HepG2 (cell line): Measurements from ENCODE around the gene DAG1. TPM values are rescaled to one million over a fixed set of nuclear protein-coding genes. Genes with fewer than 3 reads are reported as not detected.

Source experiments
- GATAD2A ChIP-seq: IDR thresholded peaks from 2 replicates; pipeline ENCODE4 v1.6.1; 2016
- HIC2 ChIP-seq: sonication (generic); formaldehyde crosslinking; IDR thresholded peaks from 2 replicates; pipeline ENCODE4 v1.9.0; 2022; ENCODE audit warnings: low read depth, missing genetic modification reagents
- MEIS1 ChIP-seq: sonication (generic); formaldehyde crosslinking; IDR thresholded peaks from 2 replicates; pipeline ENCODE4 v1.9.0; 2021; ENCODE audit warnings: mild to moderate bottlenecking, missing genetic modification reagents, moderate library complexity, borderline replicate concordance
- MXI1 ChIP-seq: IDR thresholded peaks from 3 replicates; pipeline ENCODE4 v1.6.1; 2012; ENCODE audit warnings: low read depth, low read length, inconsistent platforms, borderline replicate concordance
- MYC ChIP-seq: sonication (generic); formaldehyde crosslinking; IDR thresholded peaks from 2 replicates; pipeline ENCODE4 v1.9.0; 2021; ENCODE audit warnings: missing genetic modification reagents, borderline replicate concordance
- ONECUT2 ChIP-seq: sonication (generic); formaldehyde crosslinking; IDR thresholded peaks from 2 replicates; pipeline ENCODE4 v1.4.0; 2020; ENCODE audit warnings: missing genetic modification reagents
- RXRB ChIP-seq: IDR thresholded peaks from 2 replicates; pipeline ENCODE4 v1.6.1; 2016; ENCODE audit warnings: borderline replicate concordance, missing genetic modification reagents, missing compliant biosample characterization
- ZFX ChIP-seq: sonication (generic); formaldehyde crosslinking; IDR thresholded peaks from 2 replicates; pipeline ENCODE4 v1.4.0; 2020; ENCODE audit warnings: mild to moderate bottlenecking, low read depth, missing genetic modification reagents, moderate library complexity
- ZKSCAN1 ChIP-seq: fragments of 150-350 bp; IDR thresholded peaks from 2 replicates; pipeline ENCODE4 v1.6.1; 2014; ENCODE audit warnings: low read length
- ZMYM4 ChIP-seq: sonication (generic); formaldehyde crosslinking; IDR thresholded peaks from 2 replicates; pipeline ENCODE4 v1.8.1; 2023; ENCODE audit warnings: mild to moderate bottlenecking, missing genetic modification reagents
- ZNF687 ChIP-seq: sonication (generic); formaldehyde crosslinking; IDR thresholded peaks from 2 replicates; pipeline ENCODE4 v1.5.1; 2020; ENCODE audit warnings: mild to moderate bottlenecking, missing genetic modification reagents, moderate library complexity
- ZNF713 ChIP-seq: sonication (generic); formaldehyde crosslinking; IDR thresholded peaks from 2 replicates; pipeline ENCODE4 v1.4.0; 2020; ENCODE audit warnings: mild to moderate bottlenecking, missing genetic modification reagents
- polyA plus RNA-seq, 8 experiments: library from polyadenylated mRNA; depleted of rRNA in 3 of 8; stranded (reverse) in 7 of 8; unstranded in 1 of 8; fragments of >200 nt; fragmentation: Illumina TruSeq in 4 of 8; extraction: Trizol in 4 of 8; gene quantifications; 2 replicates each; pipeline versions ENCODE4 v1.2.1 to v1.2.3, GENCODE V29; 2011 to 2016; ENCODE audit warnings: low read depth in 4 of 8, missing spikeins in 1 of 8, mixed read lengths in 1 of 8; ENCODE audit not compliant: insufficient read depth in 1 of 8
- total RNA-seq, 5 experiments: library from RNA; depleted of rRNA; stranded (reverse); fragments of >200 nt; fragmentation: Illumina TruSeq; extraction: Trizol; gene quantifications; 2 replicates each; pipeline ENCODE4 v1.2.3, GENCODE V29; 2016; ENCODE audit warnings: low read depth in 1 of 5
- TF ChIP-seq, protein P1 (sequence below): sonication (generic); formaldehyde crosslinking; IDR thresholded peaks from 2 replicates; pipeline ENCODE4 v1.5.1; 2020; ENCODE audit warnings: mild to moderate bottlenecking, missing genetic modification reagents, borderline replicate concordance
- TF ChIP-seq, protein P2 (sequence below): sonication (generic); formaldehyde crosslinking; IDR thresholded peaks from 2 replicates; pipeline ENCODE4 v1.4.0; 2020; ENCODE audit warnings: mild to moderate bottlenecking, missing genetic modification reagents

Gene DAG1
- total and polyA plus RNA-seq, 2 of the 13 experiments (the other 11 are each of a cell fraction or from before 2014, with no cell fraction given) = 47.3 to 50.4 TPM

DNA sequence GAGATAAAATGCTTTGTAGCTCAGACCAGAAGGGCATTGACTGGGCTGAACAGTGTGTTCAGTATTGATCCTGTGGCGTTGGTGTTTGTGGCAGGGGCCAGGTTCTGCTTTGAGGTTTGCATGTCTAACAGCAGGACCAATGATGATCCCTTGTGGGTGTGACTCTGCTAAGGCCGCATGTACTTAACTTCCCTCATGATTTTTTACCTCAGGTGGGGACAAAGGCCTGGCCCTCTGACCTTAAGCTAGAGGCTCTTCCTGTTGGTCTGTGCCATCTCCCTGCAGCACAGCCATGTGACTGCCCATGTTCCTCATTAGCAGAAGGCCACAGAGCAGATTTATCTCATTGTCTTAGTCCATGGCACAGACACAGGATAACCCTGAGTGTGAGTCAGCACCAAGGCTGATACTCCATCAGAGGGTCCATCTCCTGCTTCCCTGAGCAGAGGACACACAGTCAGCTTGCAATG lies 49.9 kb downstream of the DAG1 start (continued):
- peak; percentile 63; the same call in 1 of the 2 replicates for TF ChIP-seq ZNF687 (CRISPR knock-in tag)
- TF ChIP-seq ONECUT2 (CRISPR knock-in tag) = peak; percentile 77
- TF ChIP-seq, protein P1, sequence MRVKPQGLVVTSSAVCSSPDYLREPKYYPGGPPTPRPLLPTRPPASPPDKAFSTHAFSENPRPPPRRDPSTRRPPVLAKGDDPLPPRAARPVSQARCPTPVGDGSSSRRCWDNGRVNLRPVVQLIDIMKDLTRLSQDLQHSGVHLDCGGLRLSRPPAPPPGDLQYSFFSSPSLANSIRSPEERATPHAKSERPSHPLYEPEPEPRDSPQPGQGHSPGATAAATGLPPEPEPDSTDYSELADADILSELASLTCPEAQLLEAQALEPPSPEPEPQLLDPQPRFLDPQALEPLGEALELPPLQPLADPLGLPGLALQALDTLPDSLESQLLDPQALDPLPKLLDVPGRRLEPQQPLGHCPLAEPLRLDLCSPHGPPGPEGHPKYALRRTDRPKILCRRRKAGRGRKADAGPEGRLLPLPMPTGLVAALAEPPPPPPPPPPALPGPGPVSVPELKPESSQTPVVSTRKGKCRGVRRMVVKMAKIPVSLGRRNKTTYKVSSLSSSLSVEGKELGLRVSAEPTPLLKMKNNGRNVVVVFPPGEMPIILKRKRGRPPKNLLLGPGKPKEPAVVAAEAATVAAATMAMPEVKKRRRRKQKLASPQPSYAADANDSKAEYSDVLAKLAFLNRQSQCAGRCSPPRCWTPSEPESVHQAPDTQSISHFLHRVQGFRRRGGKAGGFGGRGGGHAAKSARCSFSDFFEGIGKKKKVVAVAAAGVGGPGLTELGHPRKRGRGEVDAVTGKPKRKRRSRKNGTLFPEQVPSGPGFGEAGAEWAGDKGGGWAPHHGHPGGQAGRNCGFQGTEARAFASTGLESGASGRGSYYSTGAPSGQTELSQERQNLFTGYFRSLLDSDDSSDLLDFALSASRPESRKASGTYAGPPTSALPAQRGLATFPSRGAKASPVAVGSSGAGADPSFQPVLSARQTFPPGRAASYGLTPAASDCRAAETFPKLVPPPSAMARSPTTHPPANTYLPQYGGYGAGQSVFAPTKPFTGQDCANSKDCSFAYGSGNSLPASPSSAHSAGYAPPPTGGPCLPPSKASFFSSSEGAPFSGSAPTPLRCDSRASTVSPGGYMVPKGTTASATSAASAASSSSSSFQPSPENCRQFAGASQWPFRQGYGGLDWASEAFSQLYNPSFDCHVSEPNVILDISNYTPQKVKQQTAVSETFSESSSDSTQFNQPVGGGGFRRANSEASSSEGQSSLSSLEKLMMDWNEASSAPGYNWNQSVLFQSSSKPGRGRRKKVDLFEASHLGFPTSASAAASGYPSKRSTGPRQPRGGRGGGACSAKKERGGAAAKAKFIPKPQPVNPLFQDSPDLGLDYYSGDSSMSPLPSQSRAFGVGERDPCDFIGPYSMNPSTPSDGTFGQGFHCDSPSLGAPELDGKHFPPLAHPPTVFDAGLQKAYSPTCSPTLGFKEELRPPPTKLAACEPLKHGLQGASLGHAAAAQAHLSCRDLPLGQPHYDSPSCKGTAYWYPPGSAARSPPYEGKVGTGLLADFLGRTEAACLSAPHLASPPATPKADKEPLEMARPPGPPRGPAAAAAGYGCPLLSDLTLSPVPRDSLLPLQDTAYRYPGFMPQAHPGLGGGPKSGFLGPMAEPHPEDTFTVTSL (CRISPR knock-in tag) = peak; percentile 66; the same call in 1 of the 2 replicates
- TF ChIP-seq RXRB (CRISPR knock-in tag) = peak; percentile 14; the same call in 1 of the 2 replicates
- peak; percentile 54; the same call in 1 of the 2 replicates for TF ChIP-seq HIC2 (CRISPR knock-in tag)
- TF ChIP-seq MYC (CRISPR knock-in tag) = peak; percentile 39; the same call in 1 of the 2 replicates
- TF ChIP-seq, protein P2, sequence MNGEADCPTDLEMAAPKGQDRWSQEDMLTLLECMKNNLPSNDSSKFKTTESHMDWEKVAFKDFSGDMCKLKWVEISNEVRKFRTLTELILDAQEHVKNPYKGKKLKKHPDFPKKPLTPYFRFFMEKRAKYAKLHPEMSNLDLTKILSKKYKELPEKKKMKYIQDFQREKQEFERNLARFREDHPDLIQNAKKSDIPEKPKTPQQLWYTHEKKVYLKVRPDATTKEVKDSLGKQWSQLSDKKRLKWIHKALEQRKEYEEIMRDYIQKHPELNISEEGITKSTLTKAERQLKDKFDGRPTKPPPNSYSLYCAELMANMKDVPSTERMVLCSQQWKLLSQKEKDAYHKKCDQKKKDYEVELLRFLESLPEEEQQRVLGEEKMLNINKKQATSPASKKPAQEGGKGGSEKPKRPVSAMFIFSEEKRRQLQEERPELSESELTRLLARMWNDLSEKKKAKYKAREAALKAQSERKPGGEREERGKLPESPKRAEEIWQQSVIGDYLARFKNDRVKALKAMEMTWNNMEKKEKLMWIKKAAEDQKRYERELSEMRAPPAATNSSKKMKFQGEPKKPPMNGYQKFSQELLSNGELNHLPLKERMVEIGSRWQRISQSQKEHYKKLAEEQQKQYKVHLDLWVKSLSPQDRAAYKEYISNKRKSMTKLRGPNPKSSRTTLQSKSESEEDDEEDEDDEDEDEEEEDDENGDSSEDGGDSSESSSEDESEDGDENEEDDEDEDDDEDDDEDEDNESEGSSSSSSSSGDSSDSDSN (CRISPR knock-in tag) = peak; percentile 25; the same call in 1 of the 2 replicates
- peak; percentile 66; the same call in 1 of the 2 replicates for TF ChIP-seq GATAD2A (CRISPR knock-in tag)
- no peak for TF ChIP-seq ZNF713 (CRISPR knock-in tag)
- peak; percentile 67; the same call in 1 of the 2 replicates for TF ChIP-seq ZFX (CRISPR knock-in tag)
- 0 out of 2 replicates have a peak, but pooled peaks have one; percentile 34 for TF ChIP-seq ZKSCAN1
- 0 out of 2 replicates have a peak, but pooled peaks have one; percentile 32 for TF ChIP-seq MEIS1 (CRISPR knock-in tag)
- TF ChIP-seq ZMYM4 = peak; percentile 36; the same call in 1 of the 2 replicates
- peak; percentile 60; the same call in 1 of the 3 replicates for TF ChIP-seq MXI1
